ENCODE data around the gene CFI. TPM values are rescaled to one million over a fixed set of nuclear protein-coding genes. Genes with fewer than 3 reads are reported as not detected.

The CFI gene
- total and polyA plus RNA-seq, 2 of the 8 experiments (the other 6 are each of a cell fraction or from before 2014, with no cell fraction given), result not detected

GRCh38 chr4:109810552-109811387 lies 9.0 kb upstream of the CFI start:
- Histone ChIP-seq H2BK5ac (ENCODE audit: low read depth, low read length) (0 out of 2 replicates have a peak overlapping the region, but pooled peaks have one; percentile 1), H2AK5ac (ENCODE audit: low read depth, low read length) (no peak overlapping the region), H3K4ac (replicated peaks; ENCODE audit: insufficient read length, low read depth, low read length) (no peak overlapping the region), H3K56ac (replicated peaks; ENCODE audit: insufficient read length, low read depth, low read length) (no peak overlapping the region), H3K27me3 (replicated peaks in 1 of 4; ENCODE audit: control insufficient read depth in 3 of 4, extremely low read depth in 1 of 4, insufficient read depth in 3 of 4, low read length in 3 of 4) (no peaks in the 10 kb centered on the region), H2BK12ac (ENCODE audit: low read depth, low read length) (no peak overlapping the region), H3K27ac (ENCODE audit: low read depth, low read length) (0 out of 2 replicates have a peak overlapping the region, but pooled peaks have one; percentile 8), H4K91ac (replicated peaks; ENCODE audit: insufficient read length, low read length) (no peak overlapping the region), H2BK120ac (replicated peaks; ENCODE audit: low read depth, low read length) (no peak overlapping the region), H3K18ac (ENCODE audit: extremely low read depth, low read length) (peak overlapping the region; percentile 15; the same call in 1 of the 2 replicates), H3K36me3 (ENCODE audit: control insufficient read depth in 2 of 4, insufficient read depth in 4 of 4, low read length in 3 of 4) (no peaks in the 10 kb centered on the region), H3K4me3 (ENCODE audit: extremely low read depth in 1 of 4, insufficient read depth in 2 of 4, low read depth in 3 of 4, low read length in 4 of 4) (peak overlapping the region in 1 of 4 experiments; percentile 21; a peak in 1 of 8 replicates), H3K23ac (ENCODE audit: insufficient read length) (no peak overlapping the region), H3K23me2 (ENCODE audit: low read depth, low read length) (peaks cover 2% of the 10 kb centered on the region; the same call in 1 of the 2 replicates), H3K9me3 (ENCODE audit: insufficient read depth in 2 of 2, low read depth in 1 of 2, low read length in 1 of 2) (no peaks in the 10 kb centered on the region), H3K9ac (replicated peaks in 1 of 4; ENCODE audit: extremely low read depth in 1 of 4, low read depth in 3 of 4, low read length in 3 of 4) (peak overlapping the region in 1 of 4 experiments; percentile 33; a peak in 2 of 7 replicates), H4K20me1 (replicated peaks in 1 of 2; ENCODE audit: control insufficient read depth in 1 of 2, insufficient read depth in 2 of 2, low read length in 2 of 2) (no peaks in the 10 kb centered on the region), H3K79me1 (ENCODE audit: low read depth, low read length) (no peaks in the 10 kb centered on the region; the same call in 1 of the 2 replicates), H3K4me1 (replicated peaks in 1 of 4; ENCODE audit: control insufficient read depth in 3 of 4, insufficient read depth in 4 of 4, low read length in 3 of 4) (peaks cover 0 to 8% (median 5%) of the 10 kb centered on the region in 4 experiments; a peak in 4 of 7 replicates), H3K14ac (ENCODE audit: insufficient read length) (no peak overlapping the region), H3K79me2 (ENCODE audit: control insufficient read depth in 1 of 2, insufficient read depth in 2 of 2, low read length in 2 of 2) (peaks cover 2% of the 10 kb centered on the region in 2 experiments), H4K8ac (ENCODE audit: extremely low read depth, insufficient read depth, low read length) (no peak overlapping the region), H2BK15ac (ENCODE audit: low read length) (no peak overlapping the region), H2AFZ (ENCODE audit: low read length) (peak overlapping the region; percentile 83), H4K5ac (ENCODE audit: insufficient read length, low read depth, low read length) (no peak overlapping the region), H3K4me2 (ENCODE audit: insufficient read depth in 1 of 2, low read depth in 2 of 2, low read length in 2 of 2) (peak overlapping the region; percentile 46 to 58), H2BK20ac (ENCODE audit: low read length) (no peak overlapping the region)
- no peak for FAIRE-seq
- ChIA-PET POLR2A (ENCODE audit: partially characterized antibody) (interaction anchor here (0.7 kb wide), 1 partner anchor 8 kb away, joined by 3 read pairs; no protein-coding TSS in a partner anchor), CTCF (ENCODE audit: partially characterized antibody) (interaction anchor here (0.5 to 0.7 kb wide), 3 partner anchors 10 to 159 kb away, joined by 3 to 4 read pairs (median 4); no protein-coding TSS in a partner anchor)
- no peak for DNase-seq (ENCODE audit: low read depth in 1 of 2, low spot score in 2 of 2)
- peak; percentile 60; the same call in 1 of the 2 replicates for TF ChIP-seq JUND (IDR thresholded peaks at IDR 0.05; ENCODE audit: low read length)
- no peak for TF ChIP-seq ZNF274 (IDR thresholded peaks at IDR 0.05; ENCODE audit: borderline replicate concordance, extremely low read depth, low read length)
- 56% methylated on average over 11 of the region's 11 CpGs; no CpG with 5 or more reads in 1 of the 2 experiments for WGBS, 2 experiments (ENCODE audit: extremely low coverage in 1 of 2, insufficient coverage in 1 of 2, insufficient read length in 1 of 2, insufficient replicate concordance in 2 of 2, low coverage in 1 of 2, low lambda C conversion rate in 2 of 2, missing lambda C conversion rate in 1 of 2)

Data from H1 (cell line).